A172 (cell line): ENCODE results near the gene ZG16. TPM values are rescaled to one million over a fixed set of nuclear protein-coding genes. Genes with fewer than 3 reads are reported as not detected.
"Not testable (repeated sequence)": the region's sequence is repeated elsewhere in the genome, so short reads cannot be mapped to it uniquely, and the experiment has no call there.

Experiments used
- DNase-seq: peaks from one replicate; pipeline ENCODE4 v3.0.0-alpha.2; 2015; ENCODE audit warnings: low spot score
- total RNA-seq: library from RNA; depleted of rRNA; stranded (reverse); fragments of >200 nt; shearing (Covaris generic); gene quantifications from 2 replicates; pipeline ENCODE4 v1.2.3, GENCODE V29; 2014

ZG16 gene
- total RNA-seq, 1 experiment from 2014 or later = not detected

- DNase-seq = not testable (repeated sequence)
Measured at GRCh38 chr16:29787155-29787554, 9.1 kb downstream of the ZG16 start.

DNA sequence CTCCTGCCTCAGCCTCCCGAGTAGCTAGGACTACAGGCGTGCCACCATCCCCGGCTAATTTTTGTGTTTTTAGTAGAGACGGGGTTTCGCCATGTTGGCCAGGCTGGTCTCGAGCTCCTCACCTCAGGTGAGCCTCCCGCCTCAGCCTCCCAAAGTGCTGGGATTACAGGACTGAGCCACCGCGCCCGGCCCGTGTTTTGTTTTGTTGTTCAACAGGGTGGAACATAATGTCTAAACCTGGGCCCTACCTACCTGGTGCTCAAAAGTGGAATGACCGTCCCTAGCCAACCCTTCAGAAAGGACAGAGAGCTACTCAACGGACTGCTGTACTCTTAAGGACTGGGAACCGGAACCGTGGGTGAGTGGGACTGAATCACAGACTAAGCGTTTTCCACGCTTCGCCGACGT, 11.7 kb downstream of the ZG16 start:
- no peak for DNase-seq

DNA sequence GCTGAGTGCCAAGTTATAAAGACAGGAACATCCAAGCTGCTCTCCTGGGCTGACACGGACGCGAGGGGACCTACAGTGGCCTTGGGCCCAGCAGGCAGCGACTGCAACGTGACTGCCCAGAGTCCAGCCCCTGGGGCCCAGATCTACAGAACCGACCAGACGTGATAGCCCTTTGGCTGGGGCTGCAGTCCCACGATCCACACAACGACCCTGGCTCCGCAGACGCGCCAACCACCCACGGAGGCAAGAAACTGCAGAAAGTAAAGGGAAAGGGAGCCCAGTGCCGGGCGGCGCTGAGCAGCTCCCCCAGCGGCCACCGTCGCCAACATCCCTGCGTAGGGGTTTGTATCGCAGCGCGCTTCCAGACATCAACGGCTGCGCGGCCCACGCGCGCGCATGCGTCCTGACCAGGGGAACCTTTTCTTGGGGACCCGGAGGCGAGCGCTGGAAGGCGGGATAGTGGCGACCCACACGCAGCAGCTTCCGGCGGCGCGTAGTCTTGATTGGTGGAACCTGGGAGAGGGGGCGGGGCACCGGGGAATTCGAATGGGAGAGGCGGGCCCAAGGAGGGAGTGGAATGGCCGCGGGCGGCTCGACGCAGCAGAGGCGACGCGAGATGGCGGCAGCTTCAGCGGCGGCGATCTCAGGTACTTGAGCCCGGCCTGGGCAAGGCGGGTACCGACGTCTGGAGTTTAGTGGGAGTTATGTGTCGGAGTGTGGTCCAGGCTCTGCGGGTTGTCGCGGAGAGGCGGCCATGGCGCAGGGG, 12.3 kb downstream of the ZG16 start, which contains the start of gene KIF22:
Gene KIF22 (plus strand): TSS at position 569 of the 766 bp plus-strand sequence. CDS start 9 bp downstream, at position 578.
- peak; percentile 96 for DNase-seq

GRCh38 chr16:29790949-29791844, 13.1 kb downstream of the ZG16 start:
- no peak for DNase-seq

GRCh38 chr16:29791845-29792807, 14.1 kb downstream of the ZG16 start:
- DNase-seq = no peak

GRCh38 chr16:29793153-29793552, 15.1 kb downstream of the ZG16 start:
- not testable (repeated sequence) for DNase-seq

DNA sequence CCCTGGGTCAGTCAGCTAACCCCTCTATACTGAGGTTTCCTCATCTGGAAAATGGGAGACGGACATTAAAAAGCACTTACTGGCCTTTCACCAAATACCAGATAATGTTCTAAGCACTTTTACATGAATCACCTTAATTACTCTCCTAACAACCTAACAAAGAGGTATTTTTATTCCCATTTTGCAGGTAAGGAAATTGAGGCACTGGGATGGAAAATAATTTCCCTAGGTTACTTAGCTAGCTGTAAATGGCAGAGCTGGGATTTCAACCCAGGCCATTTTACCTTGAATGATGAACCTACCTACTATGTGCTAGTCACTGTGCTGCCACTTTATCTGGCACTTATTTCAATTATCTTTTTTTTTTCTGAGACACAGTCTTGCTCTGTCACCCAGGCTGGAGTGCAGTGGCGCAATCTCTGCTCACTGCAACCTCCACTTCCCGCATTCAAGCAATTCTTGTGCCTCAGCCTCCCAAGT, 16.2 kb downstream of the ZG16 start:
- DNase-seq = no peak

GRCh38 chr16:29802416-29802935, 24.4 kb downstream of the ZG16 start:
- DNase-seq = no peak

- DNase-seq = no peak
Measured at GRCh38 chr16:29804020-29804419, 26.0 kb downstream of the ZG16 start.

DNA sequence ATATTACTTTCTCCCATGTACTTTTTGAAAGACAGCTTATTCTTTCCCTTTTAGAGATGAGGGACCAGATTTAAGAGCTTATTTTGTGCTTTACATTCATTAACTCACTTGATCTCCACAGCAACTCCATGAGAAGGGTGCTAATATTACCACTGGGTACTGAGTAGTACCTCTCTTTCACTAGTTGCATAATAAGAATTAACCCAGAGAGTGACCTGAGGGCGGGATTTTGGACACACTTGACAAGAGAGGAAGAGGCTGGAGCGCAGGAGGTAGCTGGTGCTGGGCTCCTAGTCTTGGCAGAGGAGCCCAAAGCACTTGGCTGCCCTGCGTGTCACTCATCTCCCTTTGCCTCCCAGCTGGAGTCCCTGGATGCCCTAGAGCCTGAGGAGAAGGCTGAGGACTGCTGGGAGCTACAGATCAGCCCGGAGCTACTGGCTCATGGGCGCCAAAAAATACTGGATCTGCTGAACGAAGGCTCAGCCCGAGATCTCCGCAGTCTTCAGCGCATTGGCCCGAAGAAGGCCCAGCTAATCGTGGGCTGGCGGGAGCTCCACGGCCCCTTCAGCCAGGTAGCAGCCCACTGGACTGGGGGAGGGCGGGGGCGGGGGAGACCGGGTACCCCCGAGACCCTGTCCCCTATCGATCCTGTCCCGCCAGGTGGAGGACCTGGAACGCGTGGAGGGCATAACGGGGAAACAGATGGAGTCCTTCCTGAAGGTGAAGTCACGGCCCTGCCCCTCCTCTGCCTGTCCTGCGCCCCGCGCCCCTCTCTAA, 26.6 kb downstream of the ZG16 start:
- no peak for DNase-seq

DNA sequence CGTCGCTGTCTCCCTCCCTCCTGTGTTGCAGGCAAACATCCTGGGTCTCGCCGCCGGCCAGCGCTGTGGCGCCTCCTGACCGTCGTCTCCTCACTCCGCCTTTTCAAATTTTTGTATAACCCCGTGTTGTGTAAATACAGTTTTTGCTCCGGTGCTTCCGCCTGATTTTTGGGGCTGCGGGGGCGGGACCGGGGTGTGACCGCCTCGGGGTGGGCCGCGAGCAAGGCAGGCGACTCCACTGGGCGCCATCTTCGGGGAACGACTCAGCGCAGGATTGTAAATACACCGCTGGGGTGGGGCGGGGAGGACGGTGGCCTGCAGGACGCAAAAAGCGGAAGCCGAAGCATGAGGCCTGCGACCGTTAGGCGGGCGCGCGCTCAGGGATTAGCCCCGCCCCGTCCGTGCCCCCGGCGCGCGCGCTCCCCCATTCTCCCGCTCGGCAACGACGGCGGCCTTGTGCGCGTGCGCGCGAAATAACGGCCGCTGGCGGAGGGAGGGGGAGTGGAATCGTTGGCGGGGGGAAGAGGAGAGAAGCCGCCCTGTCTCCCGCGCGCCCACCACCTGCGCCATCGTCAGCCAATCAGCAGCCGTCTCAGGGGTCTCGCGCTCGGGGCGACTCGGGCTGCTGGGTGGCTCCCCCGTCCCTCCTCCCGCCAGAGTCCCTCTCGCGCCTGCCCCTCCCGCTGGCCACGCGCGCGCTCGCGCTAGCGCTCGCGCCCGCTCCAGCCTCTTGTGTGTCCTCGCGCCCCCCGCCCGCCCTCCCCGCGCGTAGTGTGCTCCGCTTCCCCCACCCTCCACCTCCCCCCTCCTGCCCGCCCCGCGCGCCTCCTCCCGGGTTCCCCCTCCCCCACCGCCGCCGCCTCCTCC, 27.4 kb downstream of the ZG16 start:
- peak; percentile 93 for DNase-seq

DNA sequence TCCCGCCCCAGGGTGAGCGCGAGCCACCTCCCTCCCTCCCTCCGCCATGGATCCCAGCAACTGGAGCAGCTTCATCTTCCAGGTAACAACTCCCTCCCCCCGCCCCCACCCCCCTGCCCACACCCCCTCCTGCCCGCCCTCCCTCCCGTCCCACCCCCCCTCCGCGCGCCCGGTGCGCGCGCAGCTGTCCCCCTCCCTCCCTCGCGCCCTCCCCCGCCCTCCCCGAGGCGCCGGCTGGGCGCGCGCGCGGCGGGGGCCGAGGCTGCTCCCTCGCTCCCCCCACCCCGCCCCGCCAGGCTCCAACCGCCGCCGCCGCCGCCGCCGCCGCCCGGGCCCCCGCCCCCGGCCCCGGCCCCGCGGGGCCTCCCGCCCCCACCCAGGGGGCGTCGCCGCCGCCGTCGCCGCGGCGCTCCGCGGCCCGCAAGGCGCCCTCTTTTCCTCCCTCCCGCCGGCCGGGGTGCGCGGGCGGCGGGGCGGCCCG, 28.1 kb downstream of the ZG16 start, which contains the start of gene MAZ:
Gene MAZ (plus strand): TSS at position 431 of the 481 bp plus-strand sequence. CDS start 173 bp downstream, outside the sequence.
- DNase-seq = peak; percentile 80

GRCh38 chr16:29806641-29807425, 28.8 kb downstream of the ZG16 start:
- no peak for DNase-seq

DNA sequence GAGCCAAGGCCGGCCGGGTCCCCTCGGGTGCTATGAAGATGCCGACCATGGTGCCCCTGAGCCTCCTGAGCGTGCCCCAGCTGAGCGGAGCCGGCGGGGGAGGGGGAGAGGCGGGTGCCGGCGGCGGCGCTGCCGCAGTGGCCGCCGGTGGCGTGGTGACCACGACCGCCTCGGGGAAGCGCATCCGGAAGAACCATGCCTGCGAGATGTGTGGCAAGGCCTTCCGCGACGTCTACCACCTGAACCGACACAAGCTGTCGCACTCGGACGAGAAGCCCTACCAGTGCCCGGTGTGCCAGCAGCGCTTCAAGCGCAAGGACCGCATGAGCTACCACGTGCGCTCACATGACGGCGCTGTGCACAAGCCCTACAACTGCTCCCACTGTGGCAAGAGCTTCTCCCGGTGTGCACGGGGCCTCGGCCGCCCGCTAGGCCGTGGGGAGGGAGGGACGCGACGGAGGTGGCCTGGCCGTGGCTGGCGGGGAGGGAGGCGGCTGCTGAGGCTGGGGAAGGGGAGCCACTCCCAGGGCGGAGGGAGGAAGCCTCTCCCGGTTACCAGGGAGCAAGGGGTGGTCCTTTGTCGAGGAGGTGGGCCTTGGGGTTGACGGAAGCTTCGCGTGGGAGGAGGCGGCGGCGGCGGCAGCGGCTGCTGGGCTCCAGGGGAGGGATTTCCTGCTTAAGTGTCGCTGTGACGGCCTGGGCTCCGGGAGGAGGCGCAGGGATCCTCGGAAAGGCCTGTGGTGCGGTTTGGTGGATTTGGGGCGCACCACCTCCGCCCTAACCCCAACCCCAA, 29.6 kb downstream of the ZG16 start:
- DNase-seq = peak; percentile 86

GRCh38 chr16:29808219-29808900, 30.3 kb downstream of the ZG16 start:
- DNase-seq = no peak

- DNase-seq = no peak
Measured at GRCh38 chr16:29809031-29809747, 31.1 kb downstream of the ZG16 start.
